Esophagus squamous epithelium (tissue), 4 donors: ENCODE results near the gene TEKTIP1.

Source experiments
- POLR2A ChIP-seq, 4 donors: fragments of 450-650 bp; IDR thresholded peaks; one replicate each; pipeline ENCODE4 v1.6.1; 2017; ENCODE audit warnings: antibody characterized with exemption in 4 of 4, mild to moderate bottlenecking in 4 of 4, moderate library complexity in 3 of 4
- TF ChIP-seq, protein P1 (sequence below), 6 experiments: fragments of 450-650 bp in 4 of 6; fragments of 200-600 bp in 2 of 6; sonication (generic) in 2 of 6; IDR thresholded peaks; one replicate each; pipeline ENCODE4 v1.5.1; 2016 to 2019; ENCODE audit warnings: antibody characterized with exemption in 6 of 6, mild to moderate bottlenecking in 4 of 6, moderate library complexity in 4 of 6

DNA sequence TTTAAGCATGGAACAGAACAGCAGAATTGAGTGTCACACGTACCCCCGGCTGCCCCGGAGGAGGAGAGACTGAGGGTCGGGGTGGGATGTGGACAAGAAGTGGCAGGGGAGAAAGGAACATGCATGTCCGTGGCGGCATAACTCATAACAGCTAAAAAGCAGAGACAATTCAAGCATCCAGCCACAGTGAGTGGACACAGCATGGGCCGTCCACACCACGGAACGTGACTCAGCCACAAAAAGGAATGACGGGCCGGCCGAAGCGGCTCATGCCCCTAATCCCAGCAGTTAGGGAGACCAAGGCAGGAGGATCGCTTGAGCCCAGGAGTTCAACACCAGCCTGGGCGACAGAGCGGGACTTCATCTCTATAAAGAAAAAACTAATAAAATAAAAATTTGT is 46.1 kb upstream of the TEKTIP1 start:
- TF ChIP-seq, protein P1, sequence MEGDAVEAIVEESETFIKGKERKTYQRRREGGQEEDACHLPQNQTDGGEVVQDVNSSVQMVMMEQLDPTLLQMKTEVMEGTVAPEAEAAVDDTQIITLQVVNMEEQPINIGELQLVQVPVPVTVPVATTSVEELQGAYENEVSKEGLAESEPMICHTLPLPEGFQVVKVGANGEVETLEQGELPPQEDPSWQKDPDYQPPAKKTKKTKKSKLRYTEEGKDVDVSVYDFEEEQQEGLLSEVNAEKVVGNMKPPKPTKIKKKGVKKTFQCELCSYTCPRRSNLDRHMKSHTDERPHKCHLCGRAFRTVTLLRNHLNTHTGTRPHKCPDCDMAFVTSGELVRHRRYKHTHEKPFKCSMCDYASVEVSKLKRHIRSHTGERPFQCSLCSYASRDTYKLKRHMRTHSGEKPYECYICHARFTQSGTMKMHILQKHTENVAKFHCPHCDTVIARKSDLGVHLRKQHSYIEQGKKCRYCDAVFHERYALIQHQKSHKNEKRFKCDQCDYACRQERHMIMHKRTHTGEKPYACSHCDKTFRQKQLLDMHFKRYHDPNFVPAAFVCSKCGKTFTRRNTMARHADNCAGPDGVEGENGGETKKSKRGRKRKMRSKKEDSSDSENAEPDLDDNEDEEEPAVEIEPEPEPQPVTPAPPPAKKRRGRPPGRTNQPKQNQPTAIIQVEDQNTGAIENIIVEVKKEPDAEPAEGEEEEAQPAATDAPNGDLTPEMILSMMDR (IDR thresholded peaks at IDR 0.05), result no peak
- no peak for TF ChIP-seq POLR2A (IDR thresholded peaks at IDR 0.05)
